Vagina (tissue), 2 donors: ENCODE data around the gene TEX19. TPM values are rescaled to one million over a fixed set of nuclear protein-coding genes. Genes with fewer than 3 reads are reported as not detected.
"Not testable (repeated sequence)": the region's sequence is repeated elsewhere in the genome, so short reads cannot be mapped to it uniquely, and the experiment has no call there.

Experiments
- DNase-seq, 2 donors: peaks; one replicate each; pipeline ENCODE4 v3.0.0-alpha.2; 2017; ENCODE audit errors: extremely low spot score in 2 of 2
- H3K27ac ChIP-seq: fragments of 200-600 bp; sonication (generic); one replicate; pipeline ENCODE4 v1.5.1; 2019
- H3K27me3 ChIP-seq: fragments of 200-600 bp; sonication (generic); one replicate; pipeline ENCODE4 v1.5.1; 2019
- H3K36me3 ChIP-seq, 2 donors: fragments of 200-600 bp; sonication (generic); one replicate each; pipeline ENCODE4 v1.5.1; 2017 to 2019
- H3K4me1 ChIP-seq: fragments of 200-600 bp; sonication (generic); one replicate; pipeline ENCODE4 v1.5.1; 2019
- H3K4me3 ChIP-seq, 2 donors: fragments of 200-600 bp; sonication (generic); 1 replicate in 1 of 2; 2 replicates in 1 of 2; pipeline ENCODE4 v1.5.1; 2016 to 2019
- H3K9me3 ChIP-seq: fragments of 200-600 bp; sonication (generic); one replicate; pipeline ENCODE4 v1.5.1; 2019
- CTCF ChIP-seq, 3 experiments: fragments of 450-650 bp in 2 of 3; fragments of 200-600 bp in 1 of 3; sonication (generic) in 1 of 3; IDR thresholded peaks; one replicate each; pipeline ENCODE4 v1.5.1; 2017 to 2019; ENCODE audit warnings: antibody characterized with exemption in 3 of 3, mild to moderate bottlenecking in 2 of 3, moderate library complexity in 2 of 3
- POLR2A ChIP-seq, 2 donors: fragments of 450-650 bp; IDR thresholded peaks; one replicate each; pipeline ENCODE4 v1.6.1; 2017; ENCODE audit warnings: antibody characterized with exemption in 2 of 2, mild to moderate bottlenecking in 2 of 2, moderate library complexity in 2 of 2
- POLR2AphosphoS5 ChIP-seq, 2 donors: sonication (generic); formaldehyde crosslinking; IDR thresholded peaks; one replicate each; pipeline ENCODE4 v1.9.0; 2017; ENCODE audit warnings: antibody characterized with exemption in 2 of 2, mild to moderate bottlenecking in 2 of 2, low read depth in 1 of 2; ENCODE audit not compliant: insufficient read depth in 1 of 2
- intact Hi-C: fragments of 100-400 bp; cut with DNase I; formaldehyde crosslinking; loops from one replicate; pipeline ENCODE4 v1.15.1; 2023
- total RNA-seq: library from RNA; depleted of rRNA; stranded (reverse); fragments of >200 nt; gene quantifications from one replicate; pipeline ENCODE4 v1.2.3, GENCODE V29; 2016

Gene TEX19
- total RNA-seq, 1 donor from 2014 or later = not detected

GRCh38 chr17:82373731-82374625 is 14.9 kb downstream of the TEX19 start:
- no peaks in the 10 kb centered on the region for H3K9me3 ChIP-seq
- no peak overlapping the region for H3K4me3 ChIP-seq
- H3K27ac ChIP-seq = no peak overlapping the region
- no peaks in the 10 kb centered on the region for H3K27me3 ChIP-seq
- no peaks in the 10 kb centered on the region for H3K36me3 ChIP-seq
- peaks cover 10% of the 10 kb centered on the region for H3K4me1 ChIP-seq
- TF ChIP-seq POLR2AphosphoS5 (IDR thresholded peaks at IDR 0.05; ENCODE audit: insufficient read depth in 1 of 2, low read depth in 1 of 2) (no peak), CTCF (IDR thresholded peaks at IDR 0.05) (no peak), POLR2A (IDR thresholded peaks at IDR 0.05) (no peak)
- DNase-seq = no peak
- intact Hi-C loops = no loop called here

GRCh38 chr17:82374626-82375331 is 15.7 kb downstream of the TEX19 start:
- Histone ChIP-seq H3K4me1 (peaks cover 10% of the 10 kb centered on the region), H3K9me3 (no peaks in the 10 kb centered on the region), H3K36me3 (no peaks in the 10 kb centered on the region), H3K4me3 (no peak overlapping the region), H3K27ac (no peak overlapping the region), H3K27me3 (no peaks in the 10 kb centered on the region)
- no peak for DNase-seq
- intact Hi-C loops = no loop called here
- TF ChIP-seq POLR2AphosphoS5 (IDR thresholded peaks at IDR 0.05; ENCODE audit: insufficient read depth in 1 of 2, low read depth in 1 of 2) (no peak), POLR2A (IDR thresholded peaks at IDR 0.05) (no peak), CTCF (IDR thresholded peaks at IDR 0.05) (no peak)

DNA sequence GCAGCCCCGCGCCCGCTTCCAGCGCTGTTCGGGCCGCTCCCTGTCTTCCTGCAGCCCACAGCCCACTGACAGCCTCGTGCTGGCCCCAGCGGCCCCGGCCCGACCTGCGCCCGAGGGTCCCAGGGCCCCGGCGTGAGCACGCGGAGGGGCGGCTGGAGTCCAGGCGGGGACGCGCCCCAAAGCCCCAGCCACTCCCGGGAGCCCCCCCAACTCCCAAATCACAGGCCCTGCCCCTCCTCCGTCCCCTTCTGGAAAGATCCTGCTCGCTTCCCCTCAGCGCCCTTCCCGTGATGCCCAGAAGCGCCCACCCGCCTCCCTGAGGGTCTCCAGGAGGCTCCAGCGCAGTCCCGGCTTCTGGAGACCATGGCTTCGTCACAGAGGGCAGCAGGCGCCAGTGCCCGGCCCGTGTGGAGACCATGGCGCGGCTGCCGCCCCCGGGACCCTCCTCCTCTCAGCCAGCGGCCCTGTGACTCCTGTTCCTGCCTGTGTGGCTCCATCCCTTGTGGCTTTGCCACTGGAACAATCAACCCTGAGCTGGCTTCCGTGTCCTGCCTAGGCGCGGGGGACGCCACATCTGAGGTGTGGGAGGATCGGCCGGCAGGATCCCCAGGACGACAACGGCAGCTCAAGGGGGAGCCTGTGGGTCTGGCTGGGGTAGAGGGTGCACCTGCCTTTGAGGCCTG is 16.5 kb downstream of the TEX19 start:
- no peaks in the 10 kb centered on the region for H3K9me3 ChIP-seq
- no peak overlapping the region for H3K27ac ChIP-seq
- TF ChIP-seq POLR2AphosphoS5 (IDR thresholded peaks at IDR 0.05; ENCODE audit: insufficient read depth in 1 of 2, low read depth in 1 of 2) = no peak
- no peak for TF ChIP-seq POLR2A (IDR thresholded peaks at IDR 0.05)
- TF ChIP-seq CTCF (IDR thresholded peaks at IDR 0.05) = no peak
- peaks cover 10% of the 10 kb centered on the region for H3K4me1 ChIP-seq
- DNase-seq = no peak
- intact Hi-C loops = no loop called here
- no peaks in the 10 kb centered on the region for H3K36me3 ChIP-seq
- no peak overlapping the region for H3K4me3 ChIP-seq
- H3K27me3 ChIP-seq = no peaks in the 10 kb centered on the region

DNA sequence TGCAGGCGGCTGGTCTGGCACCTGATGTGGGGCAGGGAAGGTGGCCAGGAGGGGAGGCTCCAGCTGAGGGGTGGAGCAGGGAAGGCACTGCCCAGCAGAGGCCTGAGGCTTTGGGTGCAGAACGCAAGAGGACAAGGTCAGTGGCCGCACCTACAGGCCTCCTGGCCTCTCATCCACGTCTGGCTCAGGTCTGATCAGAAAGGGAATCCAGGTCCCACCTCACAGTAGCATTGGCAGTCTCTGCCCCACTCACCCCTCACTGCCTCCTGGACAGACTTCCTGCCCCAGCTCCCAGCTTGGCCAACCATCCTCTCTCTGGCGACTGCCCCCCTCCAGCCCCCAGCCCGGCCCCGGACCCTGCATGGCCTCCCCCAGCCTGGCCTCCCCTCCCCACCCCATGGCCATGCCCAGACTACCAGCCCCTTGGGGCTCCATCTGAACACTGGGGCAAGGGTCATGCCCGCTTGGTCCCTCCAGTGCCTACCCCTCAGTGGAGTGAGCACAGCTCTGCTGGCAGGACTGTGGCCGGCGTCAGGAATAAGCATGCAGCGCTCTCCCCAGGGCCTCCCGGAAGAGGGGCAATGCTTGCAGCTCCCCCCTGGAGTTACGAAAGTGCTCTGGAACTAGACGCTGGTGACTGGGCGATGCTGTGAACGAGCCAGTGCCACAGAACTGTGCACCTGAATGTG is 17.1 kb downstream of the TEX19 start:
- DNase-seq = no peak
- H3K27me3 ChIP-seq = no peaks in the 10 kb centered on the region
- no peak for TF ChIP-seq POLR2AphosphoS5 (IDR thresholded peaks at IDR 0.05; ENCODE audit: insufficient read depth in 1 of 2, low read depth in 1 of 2)
- TF ChIP-seq CTCF (IDR thresholded peaks at IDR 0.05) = no peak
- TF ChIP-seq POLR2A (IDR thresholded peaks at IDR 0.05) = no peak
- peaks cover 3% of the 10 kb centered on the region for H3K4me1 ChIP-seq
- no peak overlapping the region for H3K27ac ChIP-seq
- H3K9me3 ChIP-seq = no peaks in the 10 kb centered on the region
- intact Hi-C loops = no loop called here
- no peaks in the 10 kb centered on the region for H3K36me3 ChIP-seq
- H3K4me3 ChIP-seq = no peak overlapping the region

DNA sequence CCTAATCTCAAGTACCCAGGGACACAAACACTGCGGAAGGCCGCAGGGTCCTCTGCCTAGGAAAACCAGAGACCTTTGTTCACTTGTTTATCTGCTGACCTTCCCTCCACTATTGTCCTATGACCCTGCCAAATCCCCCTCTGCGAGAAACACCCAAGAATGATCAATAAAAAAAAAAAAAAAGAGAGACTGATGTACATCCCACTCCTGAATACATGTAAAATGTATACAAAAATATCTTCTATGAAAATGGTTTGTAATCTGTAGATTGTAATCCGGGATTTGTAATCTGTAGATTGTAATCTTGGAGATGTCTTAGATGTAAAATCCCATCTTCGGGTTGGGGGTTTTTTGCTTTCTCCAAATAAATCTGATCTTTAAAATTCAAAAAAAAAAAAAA is 18.2 kb downstream of the TEX19 start:
- H3K4me1 ChIP-seq, H3K4me3 ChIP-seq, H3K27ac ChIP-seq, DNase-seq, H3K27me3 ChIP-seq, H3K36me3 ChIP-seq, H3K9me3 ChIP-seq, intact Hi-C loops: not testable (repeated sequence)
